ENCODE measurements around the gene PTPRA. TPM values are rescaled to one million over a fixed set of nuclear protein-coding genes. Genes with fewer than 3 reads are reported as not detected.

Gene PTPRA
- total RNA-seq, 1 experiment from 2014 or later, result 47.2 TPM

DNA sequence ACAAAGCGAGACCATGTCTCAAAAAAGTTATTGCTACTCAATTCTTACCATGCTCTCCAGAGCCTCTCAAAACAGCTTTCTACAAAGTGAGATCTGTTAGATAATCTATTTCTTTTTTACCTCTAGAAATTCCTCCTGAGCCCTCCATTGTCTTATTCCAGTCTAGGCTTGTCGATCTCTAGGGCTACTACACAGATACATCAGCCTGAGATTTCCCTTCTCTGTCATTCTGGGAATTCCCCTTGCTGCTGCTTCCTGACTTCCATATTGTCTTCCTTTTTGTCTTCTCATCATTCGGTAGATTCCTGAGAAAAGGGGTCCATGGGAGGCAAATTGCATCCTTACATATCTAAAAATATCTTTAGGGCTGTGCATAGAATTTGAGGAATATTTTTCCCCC, 94.6 kb downstream of the PTPRA start:
- no peak for DNase-seq (ENCODE audit: low spot score)
- POLR2A ChIA-PET, result no interaction called here
- TF ChIP-seq ZNF232 (CRISPR knock-in tag; IDR thresholded peaks at IDR 0.05), result no peak
- no peak for TF ChIP-seq JUN (CRISPR knock-in tag; IDR thresholded peaks at IDR 0.05)
- no peak for TF ChIP-seq ELF4 (CRISPR knock-in tag; IDR thresholded peaks at IDR 0.05; ENCODE audit: low read depth)
- no peak for TF ChIP-seq ZNF219 (CRISPR knock-in tag; IDR thresholded peaks at IDR 0.05; ENCODE audit: borderline replicate concordance)
- TF ChIP-seq, protein P1, sequence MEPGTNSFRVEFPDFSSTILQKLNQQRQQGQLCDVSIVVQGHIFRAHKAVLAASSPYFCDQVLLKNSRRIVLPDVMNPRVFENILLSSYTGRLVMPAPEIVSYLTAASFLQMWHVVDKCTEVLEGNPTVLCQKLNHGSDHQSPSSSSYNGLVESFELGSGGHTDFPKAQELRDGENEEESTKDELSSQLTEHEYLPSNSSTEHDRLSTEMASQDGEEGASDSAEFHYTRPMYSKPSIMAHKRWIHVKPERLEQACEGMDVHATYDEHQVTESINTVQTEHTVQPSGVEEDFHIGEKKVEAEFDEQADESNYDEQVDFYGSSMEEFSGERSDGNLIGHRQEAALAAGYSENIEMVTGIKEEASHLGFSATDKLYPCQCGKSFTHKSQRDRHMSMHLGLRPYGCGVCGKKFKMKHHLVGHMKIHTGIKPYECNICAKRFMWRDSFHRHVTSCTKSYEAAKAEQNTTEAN (CRISPR knock-in tag; IDR thresholded peaks at IDR 0.05), result no peak
- TF ChIP-seq, protein P2, sequence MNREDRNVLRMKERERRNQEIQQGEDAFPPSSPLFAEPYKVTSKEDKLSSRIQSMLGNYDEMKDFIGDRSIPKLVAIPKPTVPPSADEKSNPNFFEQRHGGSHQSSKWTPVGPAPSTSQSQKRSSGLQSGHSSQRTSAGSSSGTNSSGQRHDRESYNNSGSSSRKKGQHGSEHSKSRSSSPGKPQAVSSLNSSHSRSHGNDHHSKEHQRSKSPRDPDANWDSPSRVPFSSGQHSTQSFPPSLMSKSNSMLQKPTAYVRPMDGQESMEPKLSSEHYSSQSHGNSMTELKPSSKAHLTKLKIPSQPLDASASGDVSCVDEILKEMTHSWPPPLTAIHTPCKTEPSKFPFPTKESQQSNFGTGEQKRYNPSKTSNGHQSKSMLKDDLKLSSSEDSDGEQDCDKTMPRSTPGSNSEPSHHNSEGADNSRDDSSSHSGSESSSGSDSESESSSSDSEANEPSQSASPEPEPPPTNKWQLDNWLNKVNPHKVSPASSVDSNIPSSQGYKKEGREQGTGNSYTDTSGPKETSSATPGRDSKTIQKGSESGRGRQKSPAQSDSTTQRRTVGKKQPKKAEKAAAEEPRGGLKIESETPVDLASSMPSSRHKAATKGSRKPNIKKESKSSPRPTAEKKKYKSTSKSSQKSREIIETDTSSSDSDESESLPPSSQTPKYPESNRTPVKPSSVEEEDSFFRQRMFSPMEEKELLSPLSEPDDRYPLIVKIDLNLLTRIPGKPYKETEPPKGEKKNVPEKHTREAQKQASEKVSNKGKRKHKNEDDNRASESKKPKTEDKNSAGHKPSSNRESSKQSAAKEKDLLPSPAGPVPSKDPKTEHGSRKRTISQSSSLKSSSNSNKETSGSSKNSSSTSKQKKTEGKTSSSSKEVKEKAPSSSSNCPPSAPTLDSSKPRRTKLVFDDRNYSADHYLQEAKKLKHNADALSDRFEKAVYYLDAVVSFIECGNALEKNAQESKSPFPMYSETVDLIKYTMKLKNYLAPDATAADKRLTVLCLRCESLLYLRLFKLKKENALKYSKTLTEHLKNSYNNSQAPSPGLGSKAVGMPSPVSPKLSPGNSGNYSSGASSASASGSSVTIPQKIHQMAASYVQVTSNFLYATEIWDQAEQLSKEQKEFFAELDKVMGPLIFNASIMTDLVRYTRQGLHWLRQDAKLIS (CRISPR knock-in tag; IDR thresholded peaks at IDR 0.05; ENCODE audit: borderline replicate concordance), result no peak
- no peak for TF ChIP-seq SMAD4 (CRISPR knock-in tag; IDR thresholded peaks at IDR 0.05)
- TF ChIP-seq, protein P3, sequence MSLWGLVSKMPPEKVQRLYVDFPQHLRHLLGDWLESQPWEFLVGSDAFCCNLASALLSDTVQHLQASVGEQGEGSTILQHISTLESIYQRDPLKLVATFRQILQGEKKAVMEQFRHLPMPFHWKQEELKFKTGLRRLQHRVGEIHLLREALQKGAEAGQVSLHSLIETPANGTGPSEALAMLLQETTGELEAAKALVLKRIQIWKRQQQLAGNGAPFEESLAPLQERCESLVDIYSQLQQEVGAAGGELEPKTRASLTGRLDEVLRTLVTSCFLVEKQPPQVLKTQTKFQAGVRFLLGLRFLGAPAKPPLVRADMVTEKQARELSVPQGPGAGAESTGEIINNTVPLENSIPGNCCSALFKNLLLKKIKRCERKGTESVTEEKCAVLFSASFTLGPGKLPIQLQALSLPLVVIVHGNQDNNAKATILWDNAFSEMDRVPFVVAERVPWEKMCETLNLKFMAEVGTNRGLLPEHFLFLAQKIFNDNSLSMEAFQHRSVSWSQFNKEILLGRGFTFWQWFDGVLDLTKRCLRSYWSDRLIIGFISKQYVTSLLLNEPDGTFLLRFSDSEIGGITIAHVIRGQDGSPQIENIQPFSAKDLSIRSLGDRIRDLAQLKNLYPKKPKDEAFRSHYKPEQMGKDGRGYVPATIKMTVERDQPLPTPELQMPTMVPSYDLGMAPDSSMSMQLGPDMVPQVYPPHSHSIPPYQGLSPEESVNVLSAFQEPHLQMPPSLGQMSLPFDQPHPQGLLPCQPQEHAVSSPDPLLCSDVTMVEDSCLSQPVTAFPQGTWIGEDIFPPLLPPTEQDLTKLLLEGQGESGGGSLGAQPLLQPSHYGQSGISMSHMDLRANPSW (CRISPR knock-in tag; conservative IDR thresholded peaks at IDR 0.05; ENCODE audit: low read depth), result no peak
- TF ChIP-seq NFATC4 (CRISPR knock-in tag; IDR thresholded peaks at IDR 0.05), result no peak
- TF ChIP-seq, protein P4, sequence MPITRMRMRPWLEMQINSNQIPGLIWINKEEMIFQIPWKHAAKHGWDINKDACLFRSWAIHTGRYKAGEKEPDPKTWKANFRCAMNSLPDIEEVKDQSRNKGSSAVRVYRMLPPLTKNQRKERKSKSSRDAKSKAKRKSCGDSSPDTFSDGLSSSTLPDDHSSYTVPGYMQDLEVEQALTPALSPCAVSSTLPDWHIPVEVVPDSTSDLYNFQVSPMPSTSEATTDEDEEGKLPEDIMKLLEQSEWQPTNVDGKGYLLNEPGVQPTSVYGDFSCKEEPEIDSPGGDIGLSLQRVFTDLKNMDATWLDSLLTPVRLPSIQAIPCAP (CRISPR knock-in tag; IDR thresholded peaks at IDR 0.05), result no peak
- no peak for TF ChIP-seq ZNF423 (CRISPR knock-in tag; IDR thresholded peaks at IDR 0.05)
- no peak for TF ChIP-seq ATF1 (CRISPR knock-in tag; IDR thresholded peaks at IDR 0.05)
- no peak for TF ChIP-seq TEAD1 (CRISPR knock-in tag; IDR thresholded peaks at IDR 0.05)
- H3K27me3 Mint-ChIP-seq (ENCODE audit: low read depth), result no peaks in the 10 kb centered on the region
- H3K27ac Mint-ChIP-seq, result no peak overlapping the region
- no peaks in the 10 kb centered on the region for H3K9me3 Mint-ChIP-seq
- CTCF ChIA-PET, result no interaction called here
- ATAC-seq, result no peak
- no peaks in the 10 kb centered on the region for H3K4me1 Mint-ChIP-seq
- no peak overlapping the region for H3K4me3 Mint-ChIP-seq
- no peaks in the 10 kb centered on the region; the same call in 1 of the 2 replicates for H3K36me3 Mint-ChIP-seq

DNA sequence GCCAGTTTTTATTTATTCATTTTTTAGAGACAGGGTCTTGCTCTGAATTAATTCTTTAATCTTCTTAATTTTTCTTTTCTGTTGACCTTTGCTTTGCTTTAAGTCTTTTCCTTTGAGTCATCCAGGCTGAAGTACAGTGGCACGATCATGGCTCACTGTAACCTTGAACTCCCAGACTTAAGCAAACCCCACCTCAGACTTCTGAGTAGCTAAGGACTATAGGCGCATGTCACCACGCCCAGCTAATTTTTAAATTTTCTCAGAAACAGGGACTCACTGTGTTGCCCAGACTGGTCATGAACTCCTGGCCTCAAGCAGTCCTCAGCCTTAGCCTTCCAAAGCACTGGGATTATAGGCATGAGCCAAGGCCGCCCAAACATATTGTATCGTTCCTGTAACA, 98.8 kb downstream of the PTPRA start:
- H3K27me3 Mint-ChIP-seq (ENCODE audit: low read depth), result no peaks in the 10 kb centered on the region
- ChIA-PET CTCF (no interaction called here), POLR2A (no interaction called here)
- no peaks in the 10 kb centered on the region; the same call in 1 of the 2 replicates for H3K36me3 Mint-ChIP-seq
- no peak for DNase-seq (ENCODE audit: low spot score)
- H3K9me3 Mint-ChIP-seq, result no peaks in the 10 kb centered on the region; the same call in 1 of the 2 replicates
- no peak overlapping the region for H3K4me3 Mint-ChIP-seq
- H3K4me1 Mint-ChIP-seq, result no peaks in the 10 kb centered on the region
- TF ChIP-seq ATF1 (CRISPR knock-in tag; IDR thresholded peaks at IDR 0.05) (no peak), NFATC4 (CRISPR knock-in tag; IDR thresholded peaks at IDR 0.05) (no peak), ETV6 (CRISPR knock-in tag; IDR thresholded peaks at IDR 0.05) (no peak), NFE2L1 (CRISPR knock-in tag; IDR thresholded peaks at IDR 0.05) (no peak), GTF2I (CRISPR knock-in tag; conservative IDR thresholded peaks at IDR 0.05) (no peak)
- TF ChIP-seq, protein P5, sequence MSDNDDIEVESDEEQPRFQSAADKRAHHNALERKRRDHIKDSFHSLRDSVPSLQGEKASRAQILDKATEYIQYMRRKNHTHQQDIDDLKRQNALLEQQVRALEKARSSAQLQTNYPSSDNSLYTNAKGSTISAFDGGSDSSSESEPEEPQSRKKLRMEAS (CRISPR knock-in tag; IDR thresholded peaks at IDR 0.05), result no peak
- TF ChIP-seq, protein P6, sequence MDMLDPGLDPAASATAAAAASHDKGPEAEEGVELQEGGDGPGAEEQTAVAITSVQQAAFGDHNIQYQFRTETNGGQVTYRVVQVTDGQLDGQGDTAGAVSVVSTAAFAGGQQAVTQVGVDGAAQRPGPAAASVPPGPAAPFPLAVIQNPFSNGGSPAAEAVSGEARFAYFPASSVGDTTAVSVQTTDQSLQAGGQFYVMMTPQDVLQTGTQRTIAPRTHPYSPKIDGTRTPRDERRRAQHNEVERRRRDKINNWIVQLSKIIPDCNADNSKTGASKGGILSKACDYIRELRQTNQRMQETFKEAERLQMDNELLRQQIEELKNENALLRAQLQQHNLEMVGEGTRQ (CRISPR knock-in tag; IDR thresholded peaks at IDR 0.05), result no peak
- TF ChIP-seq, protein P7, sequence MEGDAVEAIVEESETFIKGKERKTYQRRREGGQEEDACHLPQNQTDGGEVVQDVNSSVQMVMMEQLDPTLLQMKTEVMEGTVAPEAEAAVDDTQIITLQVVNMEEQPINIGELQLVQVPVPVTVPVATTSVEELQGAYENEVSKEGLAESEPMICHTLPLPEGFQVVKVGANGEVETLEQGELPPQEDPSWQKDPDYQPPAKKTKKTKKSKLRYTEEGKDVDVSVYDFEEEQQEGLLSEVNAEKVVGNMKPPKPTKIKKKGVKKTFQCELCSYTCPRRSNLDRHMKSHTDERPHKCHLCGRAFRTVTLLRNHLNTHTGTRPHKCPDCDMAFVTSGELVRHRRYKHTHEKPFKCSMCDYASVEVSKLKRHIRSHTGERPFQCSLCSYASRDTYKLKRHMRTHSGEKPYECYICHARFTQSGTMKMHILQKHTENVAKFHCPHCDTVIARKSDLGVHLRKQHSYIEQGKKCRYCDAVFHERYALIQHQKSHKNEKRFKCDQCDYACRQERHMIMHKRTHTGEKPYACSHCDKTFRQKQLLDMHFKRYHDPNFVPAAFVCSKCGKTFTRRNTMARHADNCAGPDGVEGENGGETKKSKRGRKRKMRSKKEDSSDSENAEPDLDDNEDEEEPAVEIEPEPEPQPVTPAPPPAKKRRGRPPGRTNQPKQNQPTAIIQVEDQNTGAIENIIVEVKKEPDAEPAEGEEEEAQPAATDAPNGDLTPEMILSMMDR (IDR thresholded peaks at IDR 0.05), result no peak
- no peak for ATAC-seq
- no peak overlapping the region for H3K27ac Mint-ChIP-seq

All from WTC11 (cell line).